Stomach smooth muscle (tissue), 2 donors: Measurements from ENCODE around the gene CCDC6.
"Not testable (repeated sequence)": the region's sequence is repeated elsewhere in the genome, so short reads cannot be mapped to it uniquely, and the experiment has no call there.

Experiments used
- H3K27ac ChIP-seq: one replicate; pipeline ENCODE4 v1.7.0; 2013; ENCODE audit warnings: mild to moderate bottlenecking, low read length, inconsistent platforms
- H3K27me3 ChIP-seq, 2 donors: one replicate each; pipeline ENCODE4 v1.7.0; 2013; ENCODE audit warnings: low read length in 2 of 2; ENCODE audit not compliant: insufficient read depth in 2 of 2, control insufficient read depth in 1 of 2
- H3K36me3 ChIP-seq, 2 donors: one replicate each; pipeline ENCODE4 v1.7.0; 2013; ENCODE audit warnings: low read length in 2 of 2; ENCODE audit not compliant: control insufficient read depth in 2 of 2, insufficient read depth in 2 of 2
- H3K4me1 ChIP-seq: one replicate; pipeline ENCODE4 v1.7.0; 2013; ENCODE audit warnings: low read length; ENCODE audit not compliant: control insufficient read depth, insufficient read depth
- H3K4me3 ChIP-seq, 2 donors: one replicate each; pipeline ENCODE4 v1.7.0; 2013; ENCODE audit warnings: low read length in 2 of 2
- H3K9ac ChIP-seq, 2 donors: one replicate each; pipeline ENCODE4 v1.7.0; 2013; ENCODE audit warnings: low read length in 2 of 2, mild to moderate bottlenecking in 1 of 2
- H3K9me3 ChIP-seq, 2 donors: one replicate each; pipeline ENCODE4 v1.7.0; 2013; ENCODE audit warnings: low read length in 2 of 2; ENCODE audit not compliant: control insufficient read depth in 2 of 2
- donor health status: healthy.
- donor health status: Pancreatic carcinoma.

Gene CCDC6

GRCh38 chr10:59906417-59907202, at the start of gene CCDC6:
Gene CCDC6, minus strand, starts transcription at chr10:59906556. Its CDS starts 132 bp downstream, at chr10:59906424.
- H3K36me3 ChIP-seq: no peaks in the 10 kb centered on the region
- H3K9ac ChIP-seq: peak within 1 kb of the TSS; percentile 89 to 94
- H3K4me1 ChIP-seq: peaks cover 20% of the 10 kb centered on the region
- peak within 1 kb of the TSS; percentile 89 for H3K27ac ChIP-seq
- peak within 1 kb of the TSS; percentile 92 to 97 for H3K4me3 ChIP-seq
- H3K9me3 ChIP-seq: no peaks in the 10 kb centered on the region
- no peaks in the 10 kb centered on the region for H3K27me3 ChIP-seq

- Histone ChIP-seq H3K9me3 (no peaks in the 10 kb centered on the region), H3K9ac (no peak overlapping the region), H3K27ac (no peak overlapping the region), H3K4me3 (no peak overlapping the region), H3K27me3 (no peaks in the 10 kb centered on the region), H3K36me3 (no peaks in the 10 kb centered on the region), H3K4me1 (no peaks in the 10 kb centered on the region)
Observed at GRCh38 chr10:59954296-59954695, 47.9 kb upstream of the CCDC6 start.

- H3K27me3 ChIP-seq, H3K4me3 ChIP-seq, H3K27ac ChIP-seq, H3K36me3 ChIP-seq, H3K9me3 ChIP-seq, H3K4me1 ChIP-seq, H3K9ac ChIP-seq: not testable (repeated sequence)
Observed at GRCh38 chr10:59953711-59954110, 47.4 kb upstream of the CCDC6 start.

GRCh38 chr10:59950105-59950504, 43.7 kb upstream of the CCDC6 start:
- H3K4me3 ChIP-seq: no peak overlapping the region
- no peaks in the 10 kb centered on the region for H3K9me3 ChIP-seq
- no peaks in the 10 kb centered on the region for H3K36me3 ChIP-seq
- H3K9ac ChIP-seq: no peak overlapping the region
- no peaks in the 10 kb centered on the region for H3K27me3 ChIP-seq
- no peaks in the 10 kb centered on the region for H3K4me1 ChIP-seq
- H3K27ac ChIP-seq: no peak overlapping the region

- no peaks in the 10 kb centered on the region for H3K9me3 ChIP-seq
- H3K4me3 ChIP-seq: no peak overlapping the region
- H3K36me3 ChIP-seq: no peaks in the 10 kb centered on the region
- no peak overlapping the region for H3K9ac ChIP-seq
- no peaks in the 10 kb centered on the region for H3K27me3 ChIP-seq
- no peak overlapping the region for H3K27ac ChIP-seq
- no peaks in the 10 kb centered on the region for H3K4me1 ChIP-seq
Observed at GRCh38 chr10:59949608-59950007, 43.3 kb upstream of the CCDC6 start.

- Histone ChIP-seq H3K9ac (no peak overlapping the region), H3K36me3 (no peaks in the 10 kb centered on the region), H3K4me1 (no peaks in the 10 kb centered on the region), H3K9me3 (no peaks in the 10 kb centered on the region), H3K27ac (no peak overlapping the region), H3K27me3 (peaks cover 0 to 2% of the 10 kb centered on the region in 2 donors), H3K4me3 (no peak overlapping the region)
Observed at GRCh38 chr10:59945991-59946390, 39.6 kb upstream of the CCDC6 start.

- H3K36me3 ChIP-seq: no peaks in the 10 kb centered on the region
- no peak overlapping the region for H3K9ac ChIP-seq
- no peak overlapping the region for H3K4me3 ChIP-seq
- H3K27me3 ChIP-seq: peaks cover 0 to 2% of the 10 kb centered on the region in 2 donors
- H3K9me3 ChIP-seq: no peaks in the 10 kb centered on the region
- H3K4me1 ChIP-seq: no peaks in the 10 kb centered on the region
- no peak overlapping the region for H3K27ac ChIP-seq
Observed at GRCh38 chr10:59945590-59945989, 39.2 kb upstream of the CCDC6 start.

GRCh38 chr10:59944339-59944935, 38.1 kb upstream of the CCDC6 start:
- Histone ChIP-seq H3K4me1 (no peaks in the 10 kb centered on the region), H3K27ac (no peak overlapping the region), H3K9ac (no peak overlapping the region), H3K36me3 (no peaks in the 10 kb centered on the region), H3K9me3 (no peaks in the 10 kb centered on the region), H3K27me3 (peaks cover 0 to 2% of the 10 kb centered on the region in 2 donors), H3K4me3 (no peak overlapping the region)

GRCh38 chr10:59942556-59942955, 36.2 kb upstream of the CCDC6 start:
- no peak overlapping the region for H3K27ac ChIP-seq
- no peaks in the 10 kb centered on the region for H3K36me3 ChIP-seq
- H3K4me3 ChIP-seq: no peak overlapping the region
- no peak overlapping the region for H3K9ac ChIP-seq
- H3K27me3 ChIP-seq: peaks cover 0 to 2% of the 10 kb centered on the region in 2 donors
- H3K9me3 ChIP-seq: no peaks in the 10 kb centered on the region
- H3K4me1 ChIP-seq: no peaks in the 10 kb centered on the region

- Histone ChIP-seq H3K4me3 (no peak overlapping the region), H3K9me3 (no peaks in the 10 kb centered on the region), H3K4me1 (no peaks in the 10 kb centered on the region), H3K27me3 (no peaks in the 10 kb centered on the region), H3K27ac (no peak overlapping the region), H3K9ac (no peak overlapping the region), H3K36me3 (no peaks in the 10 kb centered on the region)
Observed at GRCh38 chr10:59937720-59938119, 31.4 kb upstream of the CCDC6 start.

GRCh38 chr10:59934701-59935100, 28.3 kb upstream of the CCDC6 start:
- Histone ChIP-seq H3K27me3 (no peaks in the 10 kb centered on the region), H3K9me3 (no peaks in the 10 kb centered on the region), H3K9ac (no peak overlapping the region), H3K4me3 (no peak overlapping the region), H3K4me1 (no peaks in the 10 kb centered on the region), H3K36me3 (no peaks in the 10 kb centered on the region), H3K27ac (no peak overlapping the region)
